OCI-LY1 (cell line): Measurements from ENCODE around the gene GLI2.

Experiments used
- H2AFZ ChIP-seq: fragments of 200-600 bp; sonication (generic), shearing (Covaris generic); 2 replicates; pipeline ENCODE4 v1.6.0; 2014; ENCODE audit warnings: antibody characterized with exemption, mild to moderate bottlenecking, low read length
- H3F3A ChIP-seq: fragments of 200-600 bp; sonication (generic), shearing (Covaris generic); 2 replicates; pipeline ENCODE4 v1.6.0; 2014; ENCODE audit warnings: mild to moderate bottlenecking, antibody characterized with exemption, low read length, moderate library complexity; ENCODE audit not compliant: insufficient read depth
- H3K27ac ChIP-seq: fragments of 200-600 bp; sonication (generic); 2 replicates; pipeline ENCODE4 v1.5.1; 2014; ENCODE audit warnings: low read length, mixed run types, mild to moderate bottlenecking, low read depth; ENCODE audit not compliant: poor library complexity, severe bottlenecking
- H3K27me3 ChIP-seq: fragments of 200-600 bp; sonication (generic); 2 replicates; pipeline ENCODE4 v1.6.0; 2014; ENCODE audit warnings: antibody characterized with exemption, mild to moderate bottlenecking, low read length, moderate library complexity; ENCODE audit not compliant: insufficient read depth
- H3K36me3 ChIP-seq: fragments of 200-600 bp; sonication (generic); 2 replicates; pipeline ENCODE4 v1.6.1; 2014; ENCODE audit warnings: mild to moderate bottlenecking, antibody characterized with exemption, low read length, moderate library complexity, mixed read lengths; ENCODE audit not compliant: insufficient read depth
- H3K4me1 ChIP-seq: fragments of 200-600 bp; sonication (generic); 2 replicates; pipeline ENCODE4 v1.5.1; 2014; ENCODE audit warnings: mild to moderate bottlenecking, low read length, moderate library complexity; ENCODE audit not compliant: insufficient read depth, severe bottlenecking
- H3K4me2 ChIP-seq: fragments of 200-600 bp; sonication (generic), shearing (Covaris generic); 2 replicates; pipeline ENCODE4 v1.6.1; 2014; ENCODE audit warnings: low read length
- H3K4me3 ChIP-seq: fragments of 200-600 bp; sonication (generic); 2 replicates; pipeline ENCODE4 v1.5.1; 2014; ENCODE audit warnings: low read length, low read depth, mild to moderate bottlenecking, mixed read lengths; ENCODE audit not compliant: poor library complexity, severe bottlenecking
- H3K79me2 ChIP-seq: fragments of 200-600 bp; shearing (Covaris generic); 2 replicates; pipeline ENCODE4 v1.6.1; 2016; ENCODE audit warnings: mixed run types, low read length, mixed read lengths; ENCODE audit not compliant: insufficient read depth
- H3K9ac ChIP-seq: fragments of 200-600 bp; sonication (generic), shearing (Covaris generic); 2 replicates; pipeline ENCODE4 v1.6.1; 2014; ENCODE audit warnings: mild to moderate bottlenecking, low read length, mixed read lengths
- H3K9me2 ChIP-seq: fragments of 200-600 bp; sonication (generic), shearing (Covaris generic); 2 replicates; pipeline ENCODE4 v1.6.1; 2014; ENCODE audit warnings: low read depth, mild to moderate bottlenecking, low read length, mixed read lengths
- H3K9me3 ChIP-seq: fragments of 200-600 bp; shearing (Covaris generic); 2 replicates; pipeline ENCODE4 v1.6.1; 2014; ENCODE audit warnings: low read length, mixed read lengths
- H4K20me1 ChIP-seq: fragments of 200-600 bp; sonication (generic), shearing (Covaris generic); 2 replicates; pipeline ENCODE4 v1.6.0; 2016; ENCODE audit warnings: mild to moderate bottlenecking, low read length; ENCODE audit not compliant: insufficient read depth
- EZH2 ChIP-seq: fragments of 200-600 bp; sonication (generic), shearing (Covaris generic); IDR thresholded peaks from 2 replicates; pipeline ENCODE4 v1.8.0; 2017; ENCODE audit warnings: borderline replicate concordance, mixed run types, mild to moderate bottlenecking, antibody characterized with exemption, low read length, moderate library complexity, mixed read lengths
- TF ChIP-seq, protein P1 (sequence below): fragments of 200-600 bp; sonication (generic), shearing (Covaris generic); IDR thresholded peaks from 2 replicates; pipeline ENCODE4 v1.5.1; 2017; ENCODE audit warnings: mild to moderate bottlenecking, antibody characterized with exemption, low read length, moderate library complexity, mixed read lengths

The GLI2 gene

DNA sequence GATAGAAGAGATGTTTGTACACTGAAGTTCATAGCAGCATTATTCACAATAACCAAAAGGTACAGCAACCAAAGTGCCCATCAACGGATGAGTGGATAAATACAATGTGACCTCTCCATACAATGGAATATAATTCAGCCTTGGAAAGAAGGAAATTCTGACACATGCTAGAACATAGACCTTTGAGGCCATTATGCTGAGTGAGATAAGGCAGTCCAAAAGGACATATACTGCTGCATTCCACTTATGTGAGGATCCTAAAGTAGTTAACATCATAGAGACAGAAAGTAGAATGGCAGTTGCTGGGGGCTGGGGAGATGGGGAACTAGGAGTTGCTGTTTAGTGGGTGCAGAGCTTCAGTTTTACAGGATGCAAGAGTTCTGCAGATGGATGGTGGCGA, 38.2 kb upstream of the GLI2 start:
- Histone ChIP-seq H3K9me2 (no peaks in the 10 kb centered on the region), H2AFZ (no peak overlapping the region), H3K9me3 (no peaks in the 10 kb centered on the region), H3F3A (no peaks in the 10 kb centered on the region), H4K20me1 (no peaks in the 10 kb centered on the region), H3K4me1 (no peaks in the 10 kb centered on the region), H3K4me3 (no peak overlapping the region), H3K4me2 (no peak overlapping the region), H3K9ac (no peak overlapping the region), H3K79me2 (no peaks in the 10 kb centered on the region), H3K27me3 (peaks cover 10% of the 10 kb centered on the region; the same call in 1 of the 2 replicates), H3K36me3 (no peaks in the 10 kb centered on the region), H3K27ac (no peak overlapping the region)
- TF ChIP-seq EZH2 = no peak
- TF ChIP-seq, protein P1, sequence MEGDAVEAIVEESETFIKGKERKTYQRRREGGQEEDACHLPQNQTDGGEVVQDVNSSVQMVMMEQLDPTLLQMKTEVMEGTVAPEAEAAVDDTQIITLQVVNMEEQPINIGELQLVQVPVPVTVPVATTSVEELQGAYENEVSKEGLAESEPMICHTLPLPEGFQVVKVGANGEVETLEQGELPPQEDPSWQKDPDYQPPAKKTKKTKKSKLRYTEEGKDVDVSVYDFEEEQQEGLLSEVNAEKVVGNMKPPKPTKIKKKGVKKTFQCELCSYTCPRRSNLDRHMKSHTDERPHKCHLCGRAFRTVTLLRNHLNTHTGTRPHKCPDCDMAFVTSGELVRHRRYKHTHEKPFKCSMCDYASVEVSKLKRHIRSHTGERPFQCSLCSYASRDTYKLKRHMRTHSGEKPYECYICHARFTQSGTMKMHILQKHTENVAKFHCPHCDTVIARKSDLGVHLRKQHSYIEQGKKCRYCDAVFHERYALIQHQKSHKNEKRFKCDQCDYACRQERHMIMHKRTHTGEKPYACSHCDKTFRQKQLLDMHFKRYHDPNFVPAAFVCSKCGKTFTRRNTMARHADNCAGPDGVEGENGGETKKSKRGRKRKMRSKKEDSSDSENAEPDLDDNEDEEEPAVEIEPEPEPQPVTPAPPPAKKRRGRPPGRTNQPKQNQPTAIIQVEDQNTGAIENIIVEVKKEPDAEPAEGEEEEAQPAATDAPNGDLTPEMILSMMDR = no peak

DNA sequence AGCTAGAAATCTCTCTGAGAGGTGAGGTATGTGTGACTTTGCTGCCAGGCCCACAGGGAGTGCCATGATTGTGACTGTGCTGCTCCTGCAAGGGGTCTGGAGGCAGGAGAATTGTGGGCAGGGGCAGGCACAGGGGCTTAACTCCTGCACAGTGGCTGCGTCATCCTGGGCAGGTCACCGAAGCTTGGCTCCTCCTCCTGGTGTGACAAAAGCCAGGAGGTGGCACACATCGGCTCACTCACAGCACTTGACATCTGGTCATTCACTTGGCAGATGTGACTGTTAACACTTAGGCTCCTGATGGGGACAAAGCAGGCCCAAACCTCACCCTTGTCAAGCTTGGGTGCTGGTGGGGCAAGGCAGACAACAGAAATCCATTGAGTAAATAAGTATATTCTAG, 36.4 kb upstream of the GLI2 start:
- H2AFZ ChIP-seq = no peak overlapping the region
- H4K20me1 ChIP-seq = no peaks in the 10 kb centered on the region
- H3K4me2 ChIP-seq = no peak overlapping the region
- TF ChIP-seq, protein P1 = no peak
- no peak for TF ChIP-seq EZH2
- H3K4me1 ChIP-seq = no peaks in the 10 kb centered on the region
- no peaks in the 10 kb centered on the region for H3K79me2 ChIP-seq
- no peak overlapping the region for H3K27ac ChIP-seq
- peaks cover 10% of the 10 kb centered on the region; the same call in 1 of the 2 replicates for H3K27me3 ChIP-seq
- H3K9me2 ChIP-seq = no peaks in the 10 kb centered on the region
- H3K4me3 ChIP-seq = no peak overlapping the region
- H3K36me3 ChIP-seq = no peaks in the 10 kb centered on the region
- no peaks in the 10 kb centered on the region for H3F3A ChIP-seq
- H3K9me3 ChIP-seq = no peaks in the 10 kb centered on the region
- no peak overlapping the region for H3K9ac ChIP-seq

DNA sequence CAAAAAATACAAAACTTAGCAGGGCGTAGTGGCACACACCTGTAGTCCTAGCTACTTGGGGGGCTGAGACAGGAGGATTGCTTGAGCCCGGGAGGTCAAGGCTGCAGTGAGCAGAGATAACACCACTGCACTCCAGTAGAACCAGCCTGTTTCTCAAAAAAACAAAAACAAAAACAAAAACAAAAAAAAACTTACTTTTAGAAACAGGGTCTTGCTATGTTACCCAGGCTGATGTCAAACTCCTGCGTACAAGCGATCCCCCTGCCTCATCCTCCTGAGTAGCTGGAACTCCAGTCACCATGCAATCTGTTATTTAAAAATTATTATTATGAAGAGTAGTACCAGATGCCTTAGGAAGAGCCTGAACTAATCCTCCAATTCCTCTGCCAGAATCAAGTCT, 35.0 kb upstream of the GLI2 start:
- no peaks in the 10 kb centered on the region for H4K20me1 ChIP-seq
- H3F3A ChIP-seq = no peaks in the 10 kb centered on the region
- no peaks in the 10 kb centered on the region for H3K9me2 ChIP-seq
- no peaks in the 10 kb centered on the region for H3K36me3 ChIP-seq
- no peaks in the 10 kb centered on the region for H3K4me1 ChIP-seq
- no peaks in the 10 kb centered on the region for H3K9me3 ChIP-seq
- no peaks in the 10 kb centered on the region for H3K79me2 ChIP-seq
- no peak overlapping the region for H3K9ac ChIP-seq
- no peak overlapping the region for H3K27ac ChIP-seq
- peaks cover 10% of the 10 kb centered on the region; the same call in 1 of the 2 replicates for H3K27me3 ChIP-seq
- H3K4me3 ChIP-seq = no peak overlapping the region
- no peak overlapping the region for H3K4me2 ChIP-seq
- no peak for TF ChIP-seq EZH2
- TF ChIP-seq, protein P1 = no peak
- no peak overlapping the region for H2AFZ ChIP-seq
